RKO (cell line): ENCODE results near the gene HEATR5A.
"Not testable (repeated sequence)": the region's sequence is repeated elsewhere in the genome, so short reads cannot be mapped to it uniquely, and the experiment has no call there.

Experiments
- DNase-seq: peaks from one replicate; pipeline ENCODE4 v3.0.0-alpha.2; 2016; ENCODE audit warnings: low spot score

Gene HEATR5A

DNA sequence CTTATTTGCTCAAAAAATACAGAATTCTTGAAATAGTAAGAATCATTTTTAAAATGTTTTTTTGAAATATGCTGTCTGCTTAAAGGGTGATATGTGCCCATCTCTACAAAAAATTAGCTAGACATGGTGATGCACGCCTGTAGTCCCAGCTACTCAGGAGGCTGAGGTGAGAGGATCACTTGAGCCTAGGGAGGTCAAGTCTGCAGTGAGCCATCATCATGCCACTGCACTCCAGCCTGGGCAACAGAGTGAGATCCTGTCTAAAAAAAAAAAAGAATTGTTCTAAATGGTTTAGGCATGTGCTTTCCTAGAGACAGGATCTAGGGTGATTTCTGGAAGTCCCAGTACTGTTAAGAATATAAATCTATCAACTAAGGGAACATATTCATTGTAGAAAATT, 137.2 kb downstream of the HEATR5A start:
- no peak for DNase-seq

DNA sequence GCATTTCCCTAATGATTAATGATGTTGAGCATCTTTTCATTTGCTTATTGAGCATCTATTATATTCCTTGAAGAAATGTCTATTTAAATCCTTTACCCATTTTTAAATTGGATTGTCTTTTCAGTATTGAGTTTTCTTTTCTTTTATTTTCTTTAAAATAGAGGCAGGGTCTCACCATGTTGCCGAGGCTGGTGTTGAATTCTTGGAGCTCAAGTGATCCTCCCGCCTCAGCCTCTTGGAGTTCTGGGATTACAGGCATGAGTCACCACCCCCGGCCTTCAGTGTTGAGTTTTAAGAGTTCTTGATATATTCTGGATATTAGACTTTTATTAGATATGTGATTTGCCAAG, 139.5 kb downstream of the HEATR5A start:
- DNase-seq: no peak

DNA sequence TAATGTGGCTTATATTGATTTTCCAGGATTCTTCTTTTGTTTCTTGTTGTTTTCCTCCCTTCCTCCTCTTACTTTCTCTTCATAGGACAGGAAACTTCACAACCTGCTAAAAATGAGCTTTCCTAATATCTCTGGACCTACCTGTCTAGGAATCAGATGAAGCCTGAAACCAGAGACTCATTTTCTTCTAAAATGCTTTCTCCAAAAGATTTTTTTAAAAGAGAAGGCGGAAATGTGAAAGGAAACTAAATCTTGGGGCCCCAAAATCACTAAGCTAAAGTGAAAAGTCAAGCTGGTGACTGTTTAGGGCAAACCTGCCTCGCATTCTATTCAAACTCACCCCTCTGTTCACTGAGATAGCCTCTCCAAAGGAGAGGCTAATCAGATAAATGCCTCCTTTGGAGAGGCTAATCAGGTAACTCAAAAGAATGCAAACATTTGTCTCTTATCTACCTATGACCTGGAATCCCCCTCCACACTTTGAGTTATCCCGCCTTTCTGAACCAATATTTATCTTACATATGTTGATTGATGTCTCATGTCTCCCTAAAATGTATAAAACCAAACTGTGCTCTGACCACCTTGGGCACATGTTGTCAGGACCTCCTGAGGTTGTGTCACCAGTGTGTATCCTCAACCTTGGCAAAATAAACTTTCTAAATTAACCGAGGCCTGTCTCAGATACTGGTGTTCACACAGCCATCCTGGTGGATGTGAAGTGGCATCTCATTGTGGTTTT, 140.0 kb downstream of the HEATR5A start:
- DNase-seq: no peak

DNA sequence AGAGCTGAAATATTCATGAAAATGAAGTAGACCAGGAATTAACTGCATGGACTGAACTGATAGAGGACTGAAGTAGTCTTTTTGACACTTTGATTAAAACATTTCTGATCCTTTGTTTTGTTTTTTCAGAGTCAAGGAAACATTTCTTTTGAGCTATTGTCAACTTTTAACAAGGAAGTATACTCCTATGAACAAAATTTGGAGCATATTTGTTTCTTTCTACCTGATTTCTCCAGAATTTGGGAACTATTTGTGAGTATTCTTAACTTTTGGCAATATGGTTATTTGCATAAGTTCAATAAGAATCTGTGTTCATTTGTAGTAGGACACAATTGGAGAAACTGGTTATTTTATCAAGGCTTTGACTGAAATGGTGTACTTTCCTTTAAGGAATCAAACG, 141.5 kb downstream of the HEATR5A start:
- DNase-seq: no peak

DNA sequence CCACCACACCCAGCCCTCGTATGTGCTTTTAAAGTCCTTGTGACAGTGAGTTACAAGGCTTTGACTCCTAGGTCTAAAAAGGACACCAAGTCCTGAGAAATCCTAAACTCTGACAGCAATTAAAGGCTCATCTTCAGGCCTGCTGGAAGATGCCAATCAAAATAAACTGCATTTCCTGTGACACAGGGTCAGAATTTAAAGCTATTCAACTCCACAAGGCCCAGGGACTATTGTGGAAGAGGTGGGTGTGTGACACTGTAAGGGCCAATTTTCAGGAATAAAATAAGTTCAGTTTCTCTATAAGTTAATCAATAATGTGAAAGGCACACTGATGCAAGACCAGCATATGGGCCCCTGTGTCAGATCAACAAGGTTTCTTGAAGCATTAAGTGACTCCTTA, 143.3 kb downstream of the HEATR5A start:
- DNase-seq: no peak

DNA sequence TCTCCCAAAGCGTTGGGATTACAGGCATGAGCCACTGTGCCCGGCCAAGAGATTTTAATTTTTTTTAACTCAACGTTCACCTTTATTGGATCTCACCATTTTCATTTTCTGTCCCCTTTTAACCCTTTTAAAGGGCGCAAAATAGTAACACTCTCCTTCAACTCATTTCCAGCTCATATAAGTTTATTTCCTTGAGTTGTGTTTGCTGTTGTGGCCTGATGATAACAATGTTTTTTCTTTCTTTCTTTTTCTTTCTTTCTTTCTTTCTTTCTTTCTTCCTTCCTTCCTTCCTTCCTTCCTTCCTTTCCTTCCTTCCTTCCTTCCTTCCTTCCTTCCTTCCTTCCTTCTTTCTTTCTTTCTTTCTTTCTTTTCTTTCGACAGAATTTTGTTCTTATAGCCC, 143.9 kb downstream of the HEATR5A start:
- DNase-seq: not testable (repeated sequence)

DNA sequence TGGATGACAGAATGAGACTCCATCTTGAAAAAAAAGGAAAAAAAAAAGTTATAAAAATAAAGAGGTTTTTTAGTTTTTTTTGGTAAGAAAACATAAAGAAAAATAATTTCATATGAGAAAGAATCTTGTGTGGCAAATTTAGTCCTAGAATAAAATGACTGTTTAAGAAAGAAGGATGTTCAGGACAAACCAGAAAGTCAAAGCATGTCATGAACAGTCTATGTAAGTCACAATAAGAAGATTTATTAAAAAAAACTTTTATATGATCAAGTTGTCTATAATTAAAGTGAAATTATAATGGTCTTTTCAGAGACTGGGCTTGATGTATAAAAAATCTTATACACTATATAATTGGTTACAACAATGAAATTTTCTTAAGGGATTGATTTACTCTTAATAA, 144.6 kb downstream of the HEATR5A start:
- peak; percentile 24 for DNase-seq

DNA sequence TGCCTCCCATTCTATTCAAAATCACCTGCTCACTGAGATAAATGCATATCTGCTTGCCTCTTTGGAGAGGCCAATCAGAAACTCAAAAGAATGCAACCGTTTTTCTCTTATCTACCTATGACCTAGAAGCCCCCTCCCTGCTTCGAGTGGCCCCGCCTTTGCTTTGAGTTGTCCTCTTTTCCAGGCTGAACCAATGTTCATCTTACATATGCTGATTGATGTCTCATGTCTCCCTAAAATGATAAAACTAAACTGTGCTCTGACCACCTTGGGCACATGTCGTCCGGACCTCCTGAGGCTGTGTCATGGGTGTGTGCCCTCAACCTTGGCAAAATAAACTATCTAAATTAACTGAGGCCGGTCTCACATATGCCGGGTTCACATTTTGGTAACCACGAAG, 148.7 kb downstream of the HEATR5A start:
- DNase-seq: no peak

DNA sequence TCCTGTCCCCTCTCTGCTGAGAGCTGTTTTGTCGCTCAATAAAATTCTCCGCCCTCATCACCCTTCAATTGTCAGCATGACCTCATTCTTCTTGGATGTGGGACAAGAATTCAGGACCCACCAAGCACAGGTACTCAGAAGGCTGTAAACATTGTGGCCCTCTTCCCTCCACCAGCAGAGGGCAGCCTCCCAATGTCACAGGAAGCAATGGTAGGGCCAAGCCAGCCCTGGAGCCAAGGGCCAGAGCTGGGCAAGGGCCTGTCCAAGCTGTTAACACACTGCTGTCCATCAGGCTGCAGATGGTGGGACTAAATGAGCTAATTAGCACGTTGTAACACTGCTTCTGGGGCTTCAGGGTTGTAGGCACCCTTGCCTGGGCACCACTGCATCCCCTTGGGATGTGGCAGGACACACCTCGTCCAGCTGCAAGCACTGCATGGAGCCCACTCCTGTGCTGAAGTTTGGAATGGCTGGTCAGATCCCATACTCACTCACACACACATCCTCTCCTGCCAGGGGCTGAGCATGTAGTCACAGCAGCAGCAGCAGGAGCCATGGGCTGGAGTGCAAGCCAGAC, 150.1 kb downstream of the HEATR5A start:
- no peak for DNase-seq

DNA sequence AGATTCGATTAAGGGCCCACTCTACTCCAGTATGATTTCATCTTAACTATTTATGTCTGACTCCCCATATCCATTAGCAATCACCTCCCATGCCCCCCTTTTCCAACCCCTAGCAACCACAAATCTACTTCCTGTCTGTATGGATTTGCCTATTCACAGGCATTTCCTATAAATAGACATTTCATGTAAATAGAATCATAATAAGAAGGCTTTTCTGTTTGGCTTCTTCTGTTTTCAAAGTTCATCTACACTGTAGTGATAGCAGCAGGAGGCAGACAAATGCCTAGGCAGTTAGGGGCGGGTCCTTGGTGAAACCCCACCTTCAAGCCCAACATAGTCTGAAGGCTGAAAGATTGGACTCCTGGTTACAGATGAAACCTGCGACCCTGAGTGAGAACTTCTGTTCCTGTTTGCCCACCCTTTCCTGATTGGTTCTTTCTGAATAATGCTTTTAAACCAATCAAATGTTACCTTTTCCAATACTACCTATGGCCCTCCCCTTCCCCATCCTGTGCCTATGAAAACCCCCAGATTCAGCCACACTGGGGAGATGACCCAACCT, 150.6 kb downstream of the HEATR5A start:
- no peak for DNase-seq

DNA sequence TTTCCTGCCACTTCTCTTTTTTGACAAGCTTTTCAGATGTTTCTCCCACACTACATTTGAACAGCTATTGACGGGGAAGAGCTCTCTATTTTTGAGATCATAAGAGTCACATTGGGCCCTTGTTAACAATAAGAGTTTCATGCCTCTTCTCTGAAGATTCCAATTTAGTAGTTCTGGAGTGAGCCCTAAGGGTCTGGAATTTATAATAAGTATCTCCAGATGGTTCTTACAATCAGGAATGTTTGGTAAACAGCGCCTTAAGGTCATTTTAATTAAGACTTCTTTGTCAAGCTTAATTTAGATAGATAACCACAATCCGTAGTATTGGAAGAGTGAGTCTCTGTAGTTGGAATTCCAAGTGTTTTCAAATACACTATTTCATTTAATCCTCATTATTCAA, 152.1 kb downstream of the HEATR5A start:
- no peak for DNase-seq

DNA sequence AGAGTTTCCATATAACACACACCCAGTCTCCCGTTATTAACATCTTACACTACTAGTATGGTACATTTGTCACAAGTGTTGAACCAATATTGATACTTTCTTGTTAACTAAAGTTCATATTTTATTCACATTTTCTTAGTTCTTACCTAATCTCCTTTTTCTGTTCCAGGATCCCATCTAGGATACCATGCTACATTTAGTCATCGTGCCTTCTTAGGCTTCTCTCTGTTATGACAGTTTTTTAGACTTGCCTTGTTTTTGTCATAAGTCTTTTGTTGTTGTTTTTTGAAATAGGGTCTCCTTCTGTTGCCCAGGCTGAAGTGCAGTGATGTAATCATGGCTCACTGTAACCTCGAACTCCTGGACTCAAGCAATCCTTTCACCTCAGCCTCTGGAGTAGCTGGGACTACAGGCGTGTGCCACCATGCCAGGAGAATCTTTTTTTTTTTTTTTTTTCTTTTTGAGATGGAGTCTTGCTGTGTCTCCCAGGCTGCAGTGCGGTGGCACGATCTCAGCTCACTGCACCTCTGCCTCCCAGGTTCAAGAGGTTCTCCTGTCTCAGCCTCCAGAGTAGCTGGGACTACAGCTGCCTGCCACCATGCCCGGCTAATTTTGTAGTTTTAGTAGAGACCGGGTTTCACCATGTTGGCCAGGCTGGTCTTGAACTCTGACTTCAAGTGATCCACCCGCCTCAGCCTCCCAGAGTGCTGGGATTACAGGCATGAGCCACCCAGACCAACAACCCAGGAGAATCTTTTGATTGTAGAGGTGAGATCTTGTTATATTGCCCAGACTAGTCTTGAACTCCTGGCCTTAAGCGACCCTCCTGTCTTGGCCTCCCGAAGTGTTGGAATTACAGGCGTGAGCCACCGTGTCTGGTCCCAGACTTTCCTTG, 153.7 kb downstream of the HEATR5A start:
- DNase-seq: no peak

DNA sequence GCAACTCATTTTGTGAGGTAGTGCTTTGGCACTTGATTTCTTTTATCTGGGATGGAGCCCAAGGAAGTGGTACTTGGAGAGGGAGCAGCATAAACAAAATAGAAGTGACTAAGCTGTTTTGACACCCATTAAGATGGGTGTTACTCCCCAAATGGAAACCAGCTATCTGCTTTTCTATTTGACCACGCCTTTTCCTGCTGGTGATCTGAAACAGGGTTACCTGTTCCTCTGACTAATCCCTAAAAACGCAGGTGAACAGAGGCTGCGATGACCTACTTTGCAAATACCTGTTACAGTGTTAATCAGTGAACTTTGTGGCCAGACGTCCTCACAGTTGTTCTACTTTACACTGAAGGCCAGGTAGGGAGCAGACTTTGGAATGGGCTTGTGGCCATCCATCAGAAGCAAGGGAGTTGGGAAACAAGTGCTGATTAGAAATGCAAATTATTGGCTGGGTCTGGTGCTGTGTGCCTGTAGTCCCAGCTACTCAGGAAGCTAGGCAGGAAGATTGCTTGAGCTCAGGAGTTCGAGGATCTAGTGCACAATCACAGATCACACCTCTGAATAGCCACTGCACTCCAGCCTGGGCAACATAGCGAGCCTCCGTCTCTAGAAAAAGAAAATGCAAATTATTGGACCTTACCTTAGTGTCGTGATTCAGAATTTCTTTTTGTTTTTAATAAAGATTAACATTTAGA, 154.5 kb downstream of the HEATR5A start:
- no peak for DNase-seq

DNA sequence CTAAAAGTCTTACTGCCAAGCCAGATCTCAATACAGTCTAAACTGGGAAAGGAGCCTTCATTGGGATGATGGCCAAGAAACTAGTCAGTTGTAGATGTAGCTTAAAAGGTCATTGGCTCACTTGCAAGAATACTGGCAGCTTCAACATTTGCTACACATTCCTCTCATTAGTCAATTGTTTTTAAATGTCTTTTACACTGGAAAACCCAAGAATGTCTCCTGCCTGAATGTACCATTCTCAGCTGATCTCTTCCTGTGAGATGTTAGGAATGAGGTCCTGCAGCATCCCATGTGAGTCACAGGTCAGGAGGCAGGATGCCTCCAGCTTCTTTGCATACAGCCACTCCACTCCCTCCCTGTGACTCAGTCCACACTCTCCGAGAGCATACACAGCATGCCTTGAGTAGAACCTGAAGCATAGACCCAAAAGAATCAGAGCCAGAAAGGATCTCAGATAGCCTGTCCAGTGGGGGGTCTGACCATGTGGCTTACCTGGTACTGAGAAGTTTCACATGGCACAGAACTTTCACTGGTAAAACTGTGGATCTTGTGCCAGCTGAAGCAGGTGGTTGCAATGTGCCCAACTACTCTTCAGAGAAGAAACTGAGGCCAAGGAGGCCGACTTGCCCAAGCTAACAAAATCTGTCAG, 156.7 kb downstream of the HEATR5A start:
- peak; percentile 85 for DNase-seq

DNA sequence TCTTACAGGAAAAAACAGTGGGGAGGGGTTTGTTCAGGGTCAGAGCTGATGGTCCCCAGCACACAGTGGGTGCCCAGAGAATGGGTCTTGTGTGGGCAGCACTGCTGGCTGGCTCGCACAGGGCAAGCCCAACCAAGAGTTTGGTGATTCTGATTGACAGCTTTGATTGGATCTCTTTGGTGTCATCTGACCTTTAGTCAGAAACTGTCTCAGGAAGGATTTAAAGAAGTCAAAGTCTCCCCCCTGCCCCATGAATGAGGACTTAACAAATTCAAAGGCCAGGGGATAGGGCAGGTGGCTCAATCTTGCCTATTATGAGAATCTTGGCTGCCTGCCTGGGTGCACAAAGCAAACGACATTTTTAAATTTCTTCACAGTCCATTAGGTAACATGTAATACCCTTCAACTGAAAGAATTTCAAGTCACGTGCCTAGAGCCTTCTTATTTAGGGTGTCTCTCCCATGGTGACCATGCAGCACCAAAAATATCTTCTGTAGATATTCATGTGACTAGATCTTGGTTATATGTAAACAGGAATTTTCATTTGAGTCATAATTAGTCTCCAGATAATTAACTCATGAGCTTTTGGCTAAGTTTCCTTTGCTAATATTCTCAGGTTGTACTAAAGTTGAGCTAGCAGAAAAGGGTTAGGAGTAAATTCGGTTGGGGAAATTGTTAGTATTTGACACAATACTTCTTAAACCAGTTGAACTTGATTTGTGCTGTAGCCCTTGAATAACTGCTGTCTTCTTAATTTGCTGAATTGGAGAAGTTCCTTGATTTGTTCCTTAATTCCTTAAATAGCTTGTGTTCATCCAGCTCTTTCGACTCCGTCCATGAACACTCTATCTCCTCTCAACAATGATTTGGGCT, 158.3 kb downstream of the HEATR5A start:
- DNase-seq: no peak

DNA sequence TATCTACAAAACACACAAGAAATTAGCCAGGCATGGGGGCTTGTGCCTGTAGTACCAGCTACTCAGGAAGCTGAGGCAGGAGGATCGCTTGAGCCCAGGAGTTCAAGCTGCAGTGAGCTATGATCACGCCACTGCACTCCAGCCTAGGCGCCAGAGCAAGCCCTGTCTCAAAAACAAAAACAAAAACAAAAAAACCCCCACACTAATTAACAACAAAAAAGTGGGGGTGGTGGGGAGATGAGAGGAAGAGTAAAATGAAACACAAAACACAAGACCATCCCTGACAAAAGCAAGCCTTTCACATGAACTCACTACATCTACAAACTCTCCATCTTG, 158.9 kb downstream of the HEATR5A start:
- DNase-seq: no peak

DNA sequence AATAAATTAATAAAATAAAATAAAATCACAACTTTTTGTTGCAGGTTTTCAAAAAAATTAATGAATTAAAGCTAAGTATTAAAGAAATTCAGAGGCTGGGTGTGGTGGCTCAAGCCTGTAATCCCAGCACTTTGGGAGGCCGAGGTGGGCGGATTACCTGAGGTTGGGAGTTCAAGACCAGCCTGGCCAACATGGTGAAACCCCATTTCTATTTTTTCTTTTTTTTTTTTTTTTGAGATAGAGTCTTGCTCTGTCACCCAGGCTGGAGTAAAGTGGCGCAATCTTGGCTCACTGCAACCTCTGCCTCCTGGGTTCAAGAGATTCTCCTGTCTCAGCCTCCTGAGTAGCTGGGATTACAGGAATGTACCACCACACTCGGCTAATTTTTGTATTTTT, 161.3 kb downstream of the HEATR5A start:
- DNase-seq: not testable (repeated sequence)

DNA sequence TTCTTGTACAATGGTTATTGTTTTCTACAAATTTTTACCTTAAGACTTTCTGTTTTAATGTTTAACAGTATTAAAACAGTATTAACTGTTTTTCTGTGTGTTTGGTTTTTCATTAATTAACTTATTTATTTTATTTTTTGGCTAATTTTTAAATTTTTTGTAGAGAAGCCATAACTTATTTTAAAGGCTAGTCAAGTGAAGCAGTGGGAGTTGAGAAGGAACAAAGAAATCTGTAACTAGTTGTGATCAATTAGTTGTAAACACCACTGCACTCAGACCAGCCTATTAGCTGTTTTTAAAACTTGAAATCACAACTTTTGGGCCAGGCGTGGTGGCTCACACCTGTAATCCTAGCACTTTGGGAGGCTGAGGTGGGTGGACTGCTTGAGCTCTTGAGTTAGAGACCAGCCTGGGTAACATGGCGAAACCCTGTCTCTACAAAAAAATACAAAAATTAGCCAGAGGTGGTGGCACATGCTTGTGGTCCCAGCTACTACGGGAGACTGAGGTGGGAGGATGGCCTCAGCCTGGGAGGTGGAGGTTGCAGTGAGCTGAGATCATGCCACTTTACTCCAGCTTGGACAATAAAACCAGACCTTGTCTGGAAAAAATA, 161.8 kb downstream of the HEATR5A start:
- DNase-seq: no peak

DNA sequence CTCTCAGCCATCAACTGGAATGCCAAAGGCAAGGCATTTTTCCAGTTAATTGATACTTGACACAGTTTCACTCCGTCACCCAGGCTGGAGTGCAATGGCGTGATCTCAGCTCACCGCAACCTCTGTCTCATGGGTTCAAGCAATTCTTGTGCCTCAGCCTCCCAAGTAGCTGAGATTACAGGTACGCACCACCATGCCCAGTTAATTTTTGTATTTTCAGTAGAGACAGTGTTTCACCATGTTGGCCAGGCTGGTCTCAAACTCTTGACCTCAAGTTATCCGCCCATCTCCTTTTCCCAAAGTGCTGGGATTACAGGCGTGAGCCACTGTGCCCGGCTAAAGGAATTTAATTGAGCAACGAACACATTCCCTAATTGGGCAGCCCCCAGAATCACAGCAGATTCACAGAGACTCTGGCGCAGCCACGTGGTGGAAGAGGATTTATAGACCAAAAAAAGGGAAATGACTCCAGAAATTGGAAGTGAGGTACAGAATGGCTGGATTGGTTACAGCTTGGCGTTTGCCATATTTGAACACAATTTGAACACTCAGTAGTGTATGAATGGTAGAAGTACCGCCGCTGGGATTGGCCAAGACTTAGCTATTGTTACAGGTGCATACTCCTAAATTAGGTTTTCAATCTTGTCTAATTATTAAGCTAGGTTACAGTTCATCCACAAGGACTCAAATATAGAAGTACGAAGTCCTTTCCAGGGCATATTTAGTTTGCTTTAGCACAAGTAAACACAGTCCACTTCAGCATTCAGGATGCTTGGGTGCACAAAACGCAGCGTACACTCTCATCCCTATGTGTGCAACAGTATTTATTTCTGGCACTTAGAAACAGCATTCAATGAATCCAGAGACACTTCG, 162.6 kb downstream of the HEATR5A start:
- not testable (repeated sequence) for DNase-seq

DNA sequence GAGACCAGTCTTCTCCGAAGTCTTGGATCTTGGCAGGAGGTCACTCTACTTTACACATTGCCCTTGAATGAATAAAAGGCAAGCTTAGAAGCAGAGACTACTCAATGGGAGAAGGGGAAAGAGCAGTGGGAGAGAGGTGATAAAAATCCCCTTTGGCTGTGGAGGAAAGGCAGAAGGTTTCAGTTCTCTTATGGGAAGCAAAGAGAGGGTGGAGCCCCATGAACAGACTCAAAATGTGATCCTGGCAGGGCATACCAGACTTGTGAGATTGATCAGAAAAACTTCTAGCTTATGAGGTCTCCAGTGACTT, 163.2 kb downstream of the HEATR5A start:
- no peak for DNase-seq
